ENCODE results near the gene MLXIPL. TPM values are rescaled to one million over a fixed set of nuclear protein-coding genes. Genes with fewer than 3 reads are reported as not detected.

Gene MLXIPL
- total RNA-seq, 2 experiments from 2014 or later: not detected

GRCh38 chr7:73645643-73646174 lies 21.4 kb upstream of the MLXIPL start:
- H3K4me2 ChIP-seq (ENCODE audit: low read length): no peak overlapping the region
- no peaks in the 10 kb centered on the region for H3K79me2 ChIP-seq (ENCODE audit: insufficient read depth, low read depth, low read length)
- POLR2A ChIA-PET: interaction anchor here (1.3 kb wide), 1 partner anchor 29 kb away, joined by 4 read pairs; no protein-coding TSS in a partner anchor
- BruUV-seq (replicated peaks): no TSS peak
- intact Hi-C loops (cut with micrococcal nuclease; ENCODE audit: unreplicated experiment): loop anchor here (1.0 kb wide), 1 partner anchor 17 kb away; no protein-coding TSS in a partner anchor
- H3K4me1 ChIP-seq (ENCODE audit: insufficient read depth, low read length, poor library complexity, severe bottlenecking): no peaks in the 10 kb centered on the region
- no peaks in the 10 kb centered on the region for H3K9me2 ChIP-seq (ENCODE audit: insufficient read depth, low read length)
- CTCF ChIA-PET (ENCODE audit: unreplicated experiment): no interaction called here
- H3K27ac ChIP-seq (ENCODE audit: low read depth, low read length, poor library complexity, severe bottlenecking): no peak overlapping the region
- H2AFZ ChIP-seq (ENCODE audit: low read length): no peak overlapping the region
- H4K20me1 ChIP-seq (ENCODE audit: insufficient read depth, low read length): no peaks in the 10 kb centered on the region
- H3K9me3 ChIP-seq (ENCODE audit: low read length): 0 out of 2 replicates have a peak, but pooled peaks cover 12% of the 10 kb centered on the region
- no peak for TF ChIP-seq CTCF (conservative IDR thresholded peaks at IDR 0.05; ENCODE audit: low read length)
- TF ChIP-seq EZH2phosphoT487 (IDR thresholded peaks at IDR 0.05; ENCODE audit: borderline replicate concordance, low read depth, low read length): no peak
- DNase-seq (ENCODE audit: low spot score): no peak
- no peak overlapping the region for H3K4me3 ChIP-seq (ENCODE audit: low read depth, low read length, poor library complexity, severe bottlenecking)
- H3K36me3 ChIP-seq (ENCODE audit: insufficient read depth, low read length): no peaks in the 10 kb centered on the region

DNA sequence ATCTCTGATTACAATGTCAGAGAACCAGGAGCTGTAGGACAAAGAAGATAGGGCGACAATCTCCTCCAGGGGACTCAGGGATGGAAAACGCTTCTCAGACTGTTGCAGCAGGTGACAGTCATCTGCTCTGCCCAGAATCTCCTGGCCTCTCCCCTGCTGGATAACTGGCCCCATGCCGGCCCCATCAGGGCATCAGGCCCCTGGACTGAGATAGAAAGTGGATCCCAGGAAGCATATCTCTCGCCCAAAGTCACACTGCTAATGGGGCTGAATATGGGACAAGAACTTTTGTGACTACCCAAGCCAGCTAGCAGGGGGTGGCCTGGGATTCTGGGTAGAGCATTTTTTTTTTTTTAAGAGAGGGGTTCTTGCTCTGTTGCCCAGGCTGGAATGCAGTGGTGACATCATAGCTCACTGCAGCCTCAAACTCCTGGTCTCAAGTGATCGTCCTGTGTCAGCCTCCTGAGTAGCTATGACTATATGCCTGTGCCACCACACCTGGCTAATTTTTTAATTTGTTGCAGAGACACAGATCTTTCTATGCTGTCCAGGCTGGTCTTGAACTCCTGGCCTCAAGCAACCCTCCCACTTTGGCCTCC lies 20.5 kb upstream of the MLXIPL start:
- no peaks in the 10 kb centered on the region for H3K9me2 ChIP-seq (ENCODE audit: insufficient read depth, low read length)
- CTCF ChIA-PET (ENCODE audit: unreplicated experiment): no interaction called here

More for the DNA sequence above, 20.5 kb upstream of the MLXIPL start:
- POLR2A ChIA-PET: no interaction called here
- Histone ChIP-seq H3K4me2 (ENCODE audit: low read length) (no peak overlapping the region), H3K27ac (ENCODE audit: low read depth, low read length, poor library complexity, severe bottlenecking) (no peak overlapping the region), H4K20me1 (ENCODE audit: insufficient read depth, low read length) (no peaks in the 10 kb centered on the region), H3K4me3 (ENCODE audit: low read depth, low read length, poor library complexity, severe bottlenecking) (no peak overlapping the region), H3K9me3 (ENCODE audit: low read length) (0 out of 2 replicates have a peak, but pooled peaks cover 12% of the 10 kb centered on the region), H3K79me2 (ENCODE audit: insufficient read depth, low read depth, low read length) (no peaks in the 10 kb centered on the region), H3K36me3 (ENCODE audit: insufficient read depth, low read length) (no peaks in the 10 kb centered on the region), H3K4me1 (ENCODE audit: insufficient read depth, low read length, poor library complexity, severe bottlenecking) (no peaks in the 10 kb centered on the region), H2AFZ (ENCODE audit: low read length) (no peak overlapping the region)
- intact Hi-C loops (cut with micrococcal nuclease; ENCODE audit: unreplicated experiment): loop anchor here (1.0 kb wide), 1 partner anchor 16 kb away; no protein-coding TSS in a partner anchor
- no peak for TF ChIP-seq CTCF (conservative IDR thresholded peaks at IDR 0.05; ENCODE audit: low read length)
- no peak for TF ChIP-seq EZH2phosphoT487 (IDR thresholded peaks at IDR 0.05; ENCODE audit: borderline replicate concordance, low read depth, low read length)
- BruUV-seq (replicated peaks): no TSS peak
- no peak for DNase-seq (ENCODE audit: low spot score)
